Duodenal mucosa (tissue), 2 donors: ENCODE measurements around the gene HBD.

Experiments used
- H3K27ac ChIP-seq: one replicate; pipeline ENCODE4 v1.7.0; 2013; ENCODE audit warnings: low read depth, low read length
- H3K27me3 ChIP-seq, 2 donors: one replicate each; pipeline ENCODE4 v1.7.0; 2013; ENCODE audit warnings: low read length in 2 of 2, control low read depth in 1 of 2; ENCODE audit not compliant: insufficient read depth in 2 of 2, control insufficient read depth in 1 of 2
- H3K36me3 ChIP-seq, 2 donors: one replicate each; pipeline ENCODE4 v1.7.0; 2013; ENCODE audit warnings: low read length in 2 of 2, control low read depth in 1 of 2; ENCODE audit not compliant: insufficient read depth in 2 of 2, control insufficient read depth in 1 of 2
- H3K4me1 ChIP-seq, 2 donors: one replicate each; pipeline ENCODE4 v1.7.0; 2013; ENCODE audit warnings: low read length in 2 of 2, control low read depth in 1 of 2; ENCODE audit not compliant: insufficient read depth in 2 of 2, control insufficient read depth in 1 of 2
- H3K4me3 ChIP-seq, 2 donors: one replicate each; pipeline ENCODE4 v1.7.0; 2013; ENCODE audit warnings: low read length in 2 of 2, low read depth in 1 of 2
- H3K9ac ChIP-seq, 2 donors: one replicate each; pipeline ENCODE4 v1.7.0; 2013; ENCODE audit warnings: low read length in 2 of 2, low read depth in 1 of 2
- H3K9me3 ChIP-seq, 2 donors: one replicate each; pipeline ENCODE4 v1.7.0; 2013; ENCODE audit warnings: low read length in 2 of 2, control low read depth in 1 of 2; ENCODE audit not compliant: control insufficient read depth in 1 of 2

The HBD gene

GRCh38 chr11:5224538-5225479, 9.5 kb downstream of the HBD start:
- H3K36me3 ChIP-seq = no peaks in the 10 kb centered on the region
- no peaks in the 10 kb centered on the region for H3K9me3 ChIP-seq
- no peak overlapping the region for H3K9ac ChIP-seq
- no peak overlapping the region for H3K4me3 ChIP-seq
- no peaks in the 10 kb centered on the region for H3K4me1 ChIP-seq
- no peaks in the 10 kb centered on the region for H3K27me3 ChIP-seq
- H3K27ac ChIP-seq = no peak overlapping the region

GRCh38 chr11:5223686-5224085, 10.6 kb downstream of the HBD start:
- H3K27ac ChIP-seq = no peak overlapping the region
- H3K9ac ChIP-seq = no peak overlapping the region
- no peaks in the 10 kb centered on the region for H3K27me3 ChIP-seq
- no peaks in the 10 kb centered on the region for H3K4me1 ChIP-seq
- H3K36me3 ChIP-seq = no peaks in the 10 kb centered on the region
- H3K9me3 ChIP-seq = no peaks in the 10 kb centered on the region
- H3K4me3 ChIP-seq = no peak overlapping the region

- no peak overlapping the region for H3K4me3 ChIP-seq
- H3K36me3 ChIP-seq = no peaks in the 10 kb centered on the region
- no peak overlapping the region for H3K9ac ChIP-seq
- H3K27ac ChIP-seq = no peak overlapping the region
- H3K4me1 ChIP-seq = no peaks in the 10 kb centered on the region
- H3K27me3 ChIP-seq = no peaks in the 10 kb centered on the region
- H3K9me3 ChIP-seq = no peaks in the 10 kb centered on the region
Measured at GRCh38 chr11:5223146-5223545, 11.1 kb downstream of the HBD start.

- H3K36me3 ChIP-seq = no peaks in the 10 kb centered on the region
- H3K27ac ChIP-seq = no peak overlapping the region
- H3K27me3 ChIP-seq = no peaks in the 10 kb centered on the region
- no peak overlapping the region for H3K9ac ChIP-seq
- H3K9me3 ChIP-seq = no peaks in the 10 kb centered on the region
- no peaks in the 10 kb centered on the region for H3K4me1 ChIP-seq
- no peak overlapping the region for H3K4me3 ChIP-seq
Measured at GRCh38 chr11:5210376-5210885, 23.9 kb downstream of the HBD start.

GRCh38 chr11:5204787-5205186, 29.5 kb downstream of the HBD start:
- Histone ChIP-seq H3K4me3 (no peak overlapping the region), H3K9me3 (no peaks in the 10 kb centered on the region), H3K4me1 (no peaks in the 10 kb centered on the region), H3K27ac (no peak overlapping the region), H3K36me3 (no peaks in the 10 kb centered on the region), H3K27me3 (no peaks in the 10 kb centered on the region), H3K9ac (no peak overlapping the region)

GRCh38 chr11:5203366-5203765, 30.9 kb downstream of the HBD start:
- Histone ChIP-seq H3K27me3 (no peaks in the 10 kb centered on the region), H3K9ac (no peak overlapping the region), H3K36me3 (no peaks in the 10 kb centered on the region), H3K4me1 (no peaks in the 10 kb centered on the region), H3K4me3 (no peak overlapping the region), H3K9me3 (no peaks in the 10 kb centered on the region), H3K27ac (no peak overlapping the region)

GRCh38 chr11:5200582-5200981, 33.7 kb downstream of the HBD start, which contains the start of gene OR51V1:
Gene OR51V1 (minus strand): TSS chr11:5200682. CDS start chr11:5200682, 0 bp downstream.
- no peaks in the 10 kb centered on the region for H3K9me3 ChIP-seq

GRCh38 chr11:5198285-5198684, 36.0 kb downstream of the HBD start:
- no peak overlapping the region for H3K27ac ChIP-seq
- no peaks in the 10 kb centered on the region for H3K9me3 ChIP-seq
- no peak overlapping the region for H3K9ac ChIP-seq

More at GRCh38 chr11:5200582-5200981, 33.7 kb downstream of the HBD start, which contains the start of gene OR51V1:
- H3K27me3 ChIP-seq = no peaks in the 10 kb centered on the region
- no peak within 1 kb of the TSS for H3K9ac ChIP-seq
- no peak within 1 kb of the TSS for H3K4me3 ChIP-seq
- no peaks in the 10 kb centered on the region for H3K4me1 ChIP-seq
- H3K36me3 ChIP-seq = no peaks in the 10 kb centered on the region
- H3K27ac ChIP-seq = no peak within 1 kb of the TSS

GRCh38 chr11:5197536-5197935, 36.7 kb downstream of the HBD start:
- H3K9me3 ChIP-seq = peaks cover 0 to 2% of the 10 kb centered on the region in 2 donors
- H3K27me3 ChIP-seq = no peaks in the 10 kb centered on the region
- H3K4me3 ChIP-seq = no peak overlapping the region
- H3K27ac ChIP-seq = no peak overlapping the region
- no peaks in the 10 kb centered on the region for H3K36me3 ChIP-seq
- H3K4me1 ChIP-seq = no peaks in the 10 kb centered on the region
- no peak overlapping the region for H3K9ac ChIP-seq

More at GRCh38 chr11:5198285-5198684, 36.0 kb downstream of the HBD start:
- Histone ChIP-seq H3K4me1 (no peaks in the 10 kb centered on the region), H3K4me3 (no peak overlapping the region), H3K27me3 (no peaks in the 10 kb centered on the region), H3K36me3 (no peaks in the 10 kb centered on the region)

- Histone ChIP-seq H3K9ac (no peak overlapping the region), H3K9me3 (peaks cover 0 to 3% of the 10 kb centered on the region in 2 donors), H3K4me1 (no peaks in the 10 kb centered on the region), H3K27ac (no peak overlapping the region), H3K27me3 (no peaks in the 10 kb centered on the region), H3K36me3 (no peaks in the 10 kb centered on the region), H3K4me3 (no peak overlapping the region)
Measured at GRCh38 chr11:5196731-5197130, 37.6 kb downstream of the HBD start.
